GM12892 (cell line): Measurements from ENCODE around the gene SQOR.

Experiments used
- POLR2A ChIP-seq: IDR thresholded peaks from 2 replicates; pipeline ENCODE4 v1.6.1; 2011; ENCODE audit warnings: low read depth, low read length, control low read depth
- POLR2AphosphoS5 ChIP-seq: IDR thresholded peaks from 2 replicates; pipeline ENCODE4 v1.6.1; 2011; ENCODE audit warnings: low read depth, low read length, control low read depth
- TAF1 ChIP-seq: IDR thresholded peaks from 2 replicates; pipeline ENCODE4 v1.6.1; 2011; ENCODE audit warnings: low read depth, mild to moderate bottlenecking, control low read depth, low read length, borderline replicate concordance

DNA sequence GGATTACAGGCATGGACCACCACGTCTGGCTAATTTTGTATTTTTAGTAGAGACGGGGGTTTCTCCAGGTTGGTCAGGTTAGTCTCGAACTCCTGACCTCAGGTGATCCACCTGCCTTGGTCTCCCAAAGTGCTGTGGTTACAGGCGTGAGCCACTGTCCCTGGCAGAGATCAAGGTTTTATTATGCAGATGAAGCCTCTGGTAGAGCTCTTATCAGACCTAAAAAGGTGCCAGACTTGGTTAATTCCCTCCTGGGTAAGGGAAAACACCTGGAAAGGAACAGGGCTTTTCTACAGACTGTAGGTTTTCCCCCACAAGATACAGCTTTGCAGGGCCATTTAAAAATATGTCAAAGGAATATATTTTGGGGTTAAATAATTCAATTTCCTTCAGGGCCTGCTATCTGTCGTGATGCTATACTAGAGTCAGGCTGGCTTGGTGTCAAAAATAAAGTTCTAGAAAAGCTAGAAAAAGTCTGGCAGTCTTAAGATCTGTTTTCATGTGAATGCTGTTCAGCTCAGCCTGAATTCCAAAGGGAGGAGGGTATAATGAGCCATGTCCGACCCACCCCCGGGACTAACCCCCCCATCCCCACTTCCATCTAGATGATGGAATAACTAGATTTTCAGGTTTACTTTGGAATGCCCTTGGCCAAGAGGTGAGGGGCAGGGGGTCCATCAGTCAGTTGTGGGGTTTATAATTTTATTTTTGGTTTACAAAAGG lies 49.6 kb upstream of the SQOR start:
- TF ChIP-seq POLR2A (no peak), POLR2AphosphoS5 (no peak), TAF1 (no peak)
